Thyroid gland (tissue), 4 donors: ENCODE results near the gene LFNG. TPM values are rescaled to one million over a fixed set of nuclear protein-coding genes. Genes with fewer than 3 reads are reported as not detected.
A peak's percentile ranks its signal among the peaks of the same experiment; 100 is the strongest.

Experiments used
- DNase-seq, 2 donors: peaks; one replicate each; pipeline ENCODE4 v3.0.0-alpha.2; 2019
- H3K27ac ChIP-seq, 3 donors: fragments of 200-600 bp; sonication (generic); 1 replicate in 2 of 3; 2 replicates in 1 of 3; pipeline ENCODE4 v1.5.1; 2016 to 2019; ENCODE audit warnings: mild to moderate bottlenecking in 1 of 3, moderate library complexity in 1 of 3
- H3K27me3 ChIP-seq: fragments of 200-600 bp; sonication (generic); one replicate; pipeline ENCODE4 v1.5.1; 2019
- H3K36me3 ChIP-seq, 2 donors: fragments of 200-600 bp; sonication (generic); one replicate each; pipeline ENCODE4 v1.5.1; 2016 to 2019
- H3K4me1 ChIP-seq, 2 donors: fragments of 200-600 bp; sonication (generic); one replicate each; pipeline ENCODE4 v1.5.1; 2017 to 2019
- H3K4me3 ChIP-seq, 3 donors: fragments of 200-600 bp; sonication (generic); replicated peaks in 1 of 3; 1 replicate in 2 of 3; 2 replicates in 1 of 3; pipeline ENCODE4 v1.5.1; 2016; ENCODE audit warnings: mild to moderate bottlenecking in 1 of 3
- H3K9me3 ChIP-seq: fragments of 200-600 bp; sonication (generic); one replicate; pipeline ENCODE4 v1.5.1; 2017
- CTCF ChIP-seq, 6 experiments: fragments of 200-600 bp in 3 of 6; fragments of 450-650 bp in 3 of 6; sonication (generic) in 3 of 6; IDR thresholded peaks; one replicate each; pipeline ENCODE4 v1.5.1; 2016 to 2019; ENCODE audit warnings: antibody characterized with exemption in 6 of 6, mild to moderate bottlenecking in 2 of 6, inconsistent platforms in 1 of 6, moderate library complexity in 1 of 6
- POLR2A ChIP-seq, 2 donors: fragments of 450-650 bp; IDR thresholded peaks; one replicate each; pipeline ENCODE4 v1.6.1; 2017; ENCODE audit warnings: antibody characterized with exemption in 2 of 2, mild to moderate bottlenecking in 2 of 2, moderate library complexity in 1 of 2
- WGBS, 2 donors: methylation state at CpG; one replicate each; pipeline ENCODE4 v1.1.5; 2017; 5-methylcytosine and 5-hydroxymethylcytosine counted together
- intact Hi-C: fragments of 100-400 bp; cut with DNase I; formaldehyde crosslinking; loops from one replicate; pipeline ENCODE4 v1.15.1; 2023
- total RNA-seq, 4 donors: library from RNA; depleted of rRNA; stranded (reverse); fragments of >200 nt; gene quantifications; one replicate each; pipeline ENCODE4 v1.2.3, GENCODE V29; 2016

LFNG gene
- total RNA-seq, 4 donors from 2014 or later: 3.8 to 6.1 (median 4.8) TPM

GRCh38 chr7:2476776-2477446 lies 42.7 kb upstream of the LFNG start:
- Histone ChIP-seq H3K36me3 (no peaks in the 10 kb centered on the region), H3K27ac (no peak overlapping the region), H3K4me3 (no peak overlapping the region), H3K27me3 (no peaks in the 10 kb centered on the region), H3K9me3 (no peaks in the 10 kb centered on the region), H3K4me1 (peaks cover 0 to 16% of the 10 kb centered on the region in 2 donors)
- no peak for DNase-seq
- intact Hi-C loops: no loop called here
- TF ChIP-seq CTCF (IDR thresholded peaks at IDR 0.05) (no peak), POLR2A (IDR thresholded peaks at IDR 0.05) (no peak)
- whole genome bisulfite sequencing, 2 donors: 53 to 69% methylated on average over 13 to 20 of the region's 25 CpGs

GRCh38 chr7:2477447-2478398 lies 41.9 kb upstream of the LFNG start:
- H3K4me3 ChIP-seq: no peak overlapping the region
- DNase-seq: peak; percentile 30 to 35
- H3K4me1 ChIP-seq: peaks cover 0 to 16% of the 10 kb centered on the region in 2 donors
- intact Hi-C loops: no loop called here
- H3K36me3 ChIP-seq: no peaks in the 10 kb centered on the region
- H3K27ac ChIP-seq: no peak overlapping the region
- TF ChIP-seq CTCF (IDR thresholded peaks at IDR 0.05) (peak in 5 of 6 experiments; percentile 43 to 69 (median 56)), POLR2A (IDR thresholded peaks at IDR 0.05) (no peak)
- H3K27me3 ChIP-seq: no peaks in the 10 kb centered on the region
- 19 to 71% methylated on average over 8 to 19 of the region's 34 CpGs for WGBS, 2 donors
- H3K9me3 ChIP-seq: no peaks in the 10 kb centered on the region

GRCh38 chr7:2478399-2478785 lies 41.2 kb upstream of the LFNG start:
- H3K4me1 ChIP-seq: peaks cover 0 to 16% of the 10 kb centered on the region in 2 donors
- H3K27ac ChIP-seq: no peak overlapping the region
- H3K36me3 ChIP-seq: no peaks in the 10 kb centered on the region
- 59% methylated on average over 8 of the region's 11 CpGs; no CpG with 5 or more reads in 1 of the 2 donors for WGBS, 2 donors
- H3K27me3 ChIP-seq: no peaks in the 10 kb centered on the region
- H3K9me3 ChIP-seq: no peaks in the 10 kb centered on the region
- intact Hi-C loops: no loop called here
- no peak for TF ChIP-seq POLR2A (IDR thresholded peaks at IDR 0.05)
- TF ChIP-seq CTCF (IDR thresholded peaks at IDR 0.05): no peak
- H3K4me3 ChIP-seq: no peak overlapping the region
- DNase-seq: peak; percentile 10 to 12

GRCh38 chr7:2478800-2479199 lies 40.8 kb upstream of the LFNG start:
- Histone ChIP-seq H3K27ac (no peak overlapping the region), H3K27me3 (no peaks in the 10 kb centered on the region), H3K36me3 (no peaks in the 10 kb centered on the region), H3K9me3 (no peaks in the 10 kb centered on the region), H3K4me3 (no peak overlapping the region), H3K4me1 (peaks cover 0 to 16% of the 10 kb centered on the region in 2 donors)
- intact Hi-C loops: no loop called here
- TF ChIP-seq CTCF (IDR thresholded peaks at IDR 0.05) (no peak), POLR2A (IDR thresholded peaks at IDR 0.05) (no peak)
- no peak for DNase-seq
- 51 to 72% methylated on average over 2 to 16 of the region's 19 CpGs for WGBS, 2 donors
